Glomerular visceral epithelial cell (primary cell): ENCODE measurements around the gene GALNTL6.

Experiments
- DNase-seq: peaks from one replicate; pipeline ENCODE4 v3.0.0-alpha.2; 2016; ENCODE audit errors: extremely low spot score

Gene GALNTL6

DNA sequence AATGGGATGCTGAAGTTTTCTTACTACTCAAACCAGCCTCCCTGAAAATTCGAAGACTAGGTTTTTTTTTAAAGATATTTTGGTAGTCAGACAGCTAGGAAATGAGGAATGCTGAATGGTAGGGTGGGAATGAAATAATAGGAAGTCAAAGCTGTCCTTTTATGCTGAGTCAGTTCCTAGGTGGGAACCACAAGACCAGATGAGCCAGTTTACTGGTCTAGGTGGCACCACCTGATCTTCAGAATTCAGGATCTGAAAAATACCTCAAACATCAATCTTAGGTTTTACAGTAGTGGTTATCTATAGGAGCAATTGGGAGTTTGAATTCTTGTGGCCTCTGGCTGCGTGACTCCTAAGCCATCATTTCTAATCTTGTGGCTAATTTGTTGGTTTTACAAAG is 1172.3 kb downstream of the GALNTL6 start:
- DNase-seq: no peak

DNA sequence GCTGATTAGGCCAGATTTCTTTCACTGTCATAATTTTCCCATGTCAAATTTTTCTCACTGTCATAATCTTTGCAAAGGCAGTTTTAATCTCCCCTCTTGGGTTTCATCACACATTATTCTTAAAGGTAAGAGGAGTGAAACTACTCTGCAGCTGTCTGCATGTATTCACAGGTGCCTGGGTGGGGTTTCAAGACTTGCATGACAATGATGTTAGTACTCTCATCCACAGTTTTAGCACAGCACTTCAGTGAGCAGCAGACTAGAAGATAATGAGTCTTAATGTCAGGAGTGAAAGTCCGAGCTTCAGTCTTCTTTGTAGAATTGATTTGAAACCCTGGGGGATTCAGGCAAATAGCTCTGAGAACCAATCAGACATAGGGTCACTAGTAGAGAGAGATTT is 1172.9 kb downstream of the GALNTL6 start:
- DNase-seq: no peak

- DNase-seq: no peak
These were observed 1177.0 kb downstream of the GALNTL6 start for GRCh38 chr4:172989984-172990820.

DNA sequence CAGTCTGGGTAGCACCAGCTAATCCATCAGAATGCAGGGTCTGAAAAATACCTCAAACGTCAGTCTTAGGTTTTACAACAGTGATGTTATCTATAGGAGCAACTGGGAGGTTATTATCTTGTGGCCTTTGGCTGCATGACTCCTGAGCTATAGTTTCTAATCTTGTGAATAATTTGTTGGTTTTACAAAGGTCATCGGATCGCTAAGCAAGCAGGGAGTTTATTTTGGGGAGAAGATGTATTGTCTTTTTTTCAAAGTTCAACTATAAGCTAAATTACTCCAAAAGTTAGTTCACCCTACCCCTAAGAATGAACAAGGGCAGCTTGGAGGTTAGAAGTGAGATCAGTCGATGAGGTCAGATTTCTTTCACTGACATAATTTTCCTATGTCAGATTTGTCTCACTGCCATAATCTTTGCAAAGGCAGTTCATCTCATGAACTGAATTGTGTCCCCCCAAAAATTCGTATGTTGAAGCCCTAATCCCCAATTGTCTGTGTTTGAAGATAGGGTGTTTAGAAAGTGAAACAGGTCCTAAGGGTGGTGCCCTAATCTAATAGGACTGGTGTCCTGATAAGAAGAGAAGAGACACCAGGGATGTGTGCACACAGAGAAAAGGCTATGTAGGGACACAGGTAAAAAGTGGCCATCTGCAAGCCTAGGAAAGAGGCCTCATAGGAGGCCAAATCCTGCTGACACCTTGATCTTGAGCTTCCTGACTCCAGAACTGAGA is 1179.6 kb downstream of the GALNTL6 start:
- no peak for DNase-seq

DNA sequence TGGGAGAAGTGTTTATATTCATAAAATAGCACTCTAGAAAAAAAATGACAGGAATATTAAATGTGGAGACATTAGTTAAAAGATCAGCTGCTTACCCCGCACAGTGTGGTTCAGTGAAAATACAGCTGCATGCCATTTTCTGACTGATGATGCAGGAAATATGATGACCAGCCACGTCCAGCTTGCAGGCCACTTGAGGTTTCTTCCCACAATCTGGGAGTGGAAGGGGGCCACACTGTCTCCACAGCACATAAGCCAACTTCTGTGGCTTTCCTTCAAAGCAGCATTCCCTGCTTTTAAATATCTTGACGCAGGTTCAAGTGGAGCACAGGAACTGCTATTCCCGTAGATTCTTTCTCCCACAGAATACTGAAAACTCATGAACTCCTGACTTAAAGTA is 1182.0 kb downstream of the GALNTL6 start:
- peak; percentile 25 for DNase-seq

GRCh38 chr4:172995704-172996103 is 1182.5 kb downstream of the GALNTL6 start:
- no peak for DNase-seq

GRCh38 chr4:172996571-172997216 is 1183.5 kb downstream of the GALNTL6 start:
- DNase-seq: peak; percentile 73

DNA sequence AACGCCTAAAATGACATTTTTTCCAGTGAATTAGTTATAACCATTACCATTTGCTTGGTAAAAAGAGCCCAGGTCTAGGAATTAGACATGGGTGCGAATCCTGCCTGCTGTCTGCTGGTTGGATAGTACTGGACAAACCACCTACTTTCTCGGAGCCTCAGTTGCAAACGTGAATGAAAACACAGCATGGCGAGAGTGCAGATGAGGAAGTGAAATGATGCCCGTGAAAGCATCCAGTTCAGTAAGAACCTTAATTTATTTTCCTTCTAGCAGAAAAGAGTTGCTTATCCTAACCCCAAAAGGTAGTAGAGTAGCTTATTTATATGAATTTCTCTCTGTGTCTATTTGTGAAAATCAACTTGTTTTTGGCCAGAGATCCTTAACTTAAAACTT is 1184.0 kb downstream of the GALNTL6 start:
- no peak for DNase-seq

GRCh38 chr4:172997856-172998255 is 1184.7 kb downstream of the GALNTL6 start:
- no peak for DNase-seq

DNA sequence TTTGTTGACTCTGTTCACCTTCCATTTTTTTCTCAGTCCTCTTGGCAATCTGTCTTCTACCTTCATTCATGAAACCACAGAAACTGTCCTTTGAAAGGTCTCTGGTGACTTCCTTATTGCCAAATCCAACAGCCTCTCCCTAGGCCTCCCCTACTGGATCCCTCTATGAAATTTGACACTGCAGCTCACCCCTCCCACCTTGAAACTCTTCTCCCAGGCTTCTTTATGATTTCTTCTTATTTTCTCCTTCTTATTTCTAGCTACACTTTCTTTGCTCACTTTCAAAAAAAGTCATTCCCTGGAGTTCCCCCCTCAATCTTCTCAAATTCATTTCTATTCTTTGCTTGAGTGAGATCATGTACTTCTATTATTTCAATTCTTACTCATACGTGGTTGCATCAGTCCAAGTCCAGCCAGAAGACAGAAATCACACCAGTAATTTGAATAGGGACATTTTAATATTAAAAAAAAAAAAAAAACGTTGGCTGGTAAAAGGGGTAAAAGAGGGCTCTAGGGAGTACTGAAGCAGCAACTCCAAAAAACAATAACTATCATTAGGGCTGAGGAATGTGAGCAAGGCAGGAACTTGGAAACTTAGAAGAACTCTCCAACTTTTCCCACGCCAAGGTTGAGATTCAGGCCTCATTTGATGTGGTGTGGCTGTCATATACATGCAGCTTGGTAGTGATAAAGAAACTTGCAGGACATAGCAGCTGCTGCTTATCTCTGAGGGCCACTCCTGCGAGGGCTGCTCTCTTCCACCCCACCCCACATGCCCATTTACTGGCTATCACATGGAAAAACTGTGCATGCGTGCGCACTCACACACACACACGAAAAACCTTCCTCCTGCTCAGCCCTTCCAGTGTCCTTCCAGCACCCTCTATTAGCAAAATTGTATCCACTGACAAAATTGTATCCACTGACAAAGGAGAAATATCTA is 1185.6 kb downstream of the GALNTL6 start:
- DNase-seq: peak; percentile 65

DNA sequence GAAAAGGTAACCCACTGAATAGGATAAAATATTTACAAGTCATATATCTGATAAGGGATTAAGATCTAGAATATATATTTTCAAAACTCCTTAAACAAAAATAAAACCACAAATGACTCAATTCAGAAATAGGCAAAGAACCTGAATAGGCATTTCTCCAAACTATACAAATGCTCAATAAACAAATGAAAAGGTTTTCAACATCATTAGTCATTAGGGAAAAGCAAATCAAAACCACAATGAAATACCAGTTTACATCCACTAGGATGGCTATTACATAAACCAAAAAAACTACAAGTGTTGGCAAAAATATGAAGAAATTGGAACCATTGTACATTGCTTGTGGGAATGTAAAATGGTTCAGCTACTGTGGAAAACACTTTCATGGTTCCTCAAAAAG is 1188.4 kb downstream of the GALNTL6 start:
- DNase-seq: no peak

GRCh38 chr4:173002830-173003561 is 1189.8 kb downstream of the GALNTL6 start:
- DNase-seq: no peak

DNA sequence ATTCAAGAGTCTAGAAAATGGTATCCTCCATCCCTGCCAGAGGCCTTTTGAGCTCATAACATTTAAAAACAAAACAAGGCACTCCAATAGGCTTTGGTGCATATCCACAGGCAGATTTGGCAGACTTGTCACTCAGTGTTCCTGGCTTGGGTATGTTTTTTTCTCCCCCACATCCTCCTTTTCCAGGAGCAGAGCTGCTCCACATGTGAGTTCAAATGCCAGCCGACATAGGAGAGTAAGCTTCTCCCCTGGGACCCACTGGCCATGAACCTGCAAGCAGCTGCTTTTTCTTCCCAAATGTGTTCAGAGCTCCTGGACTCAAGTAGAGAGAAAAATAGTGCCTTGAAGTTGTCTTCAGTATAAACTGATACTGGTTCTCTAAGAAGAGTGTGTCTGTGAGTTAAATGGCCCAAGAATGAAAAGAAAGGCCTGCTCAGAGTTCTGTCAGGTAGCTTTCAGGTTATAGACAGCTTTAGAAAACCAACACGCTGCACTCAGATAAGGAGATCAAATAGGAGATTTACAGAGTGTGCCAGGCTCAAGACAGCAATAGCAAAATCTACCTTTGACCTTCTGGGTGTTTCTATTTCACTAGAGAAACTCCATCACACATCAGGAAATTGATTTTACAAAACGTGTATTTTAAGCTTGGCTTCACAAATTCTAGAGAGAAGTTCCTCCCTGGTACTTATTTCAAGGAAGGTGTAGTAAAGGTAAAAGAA is 1192.9 kb downstream of the GALNTL6 start:
- DNase-seq: no peak

- DNase-seq: no peak
These were observed 1195.2 kb downstream of the GALNTL6 start for GRCh38 chr4:173008436-173008835.

GRCh38 chr4:173009129-173009823 is 1196.1 kb downstream of the GALNTL6 start:
- no peak for DNase-seq

- DNase-seq: no peak
These were observed 1199.4 kb downstream of the GALNTL6 start for GRCh38 chr4:173012608-173013007.

GRCh38 chr4:173013232-173013930 is 1200.2 kb downstream of the GALNTL6 start:
- peak; percentile 63 for DNase-seq

GRCh38 chr4:173014113-173014558 is 1200.9 kb downstream of the GALNTL6 start:
- DNase-seq: peak; percentile 58

- DNase-seq: no peak
These were observed 1201.6 kb downstream of the GALNTL6 start for GRCh38 chr4:173014836-173015235.
